ENCODE data around the gene CLSTN1.
"Not testable (repeated sequence)": the region's sequence is repeated elsewhere in the genome, so short reads cannot be mapped to it uniquely, and the experiment has no call there.

CLSTN1 gene

GRCh38 chr1:9798236-9799130, 25.3 kb downstream of the CLSTN1 start:
- no peak for DNase-seq (ENCODE audit: low read depth in 2 of 3, low spot score in 2 of 3)

GRCh38 chr1:9797049-9797448, 26.7 kb downstream of the CLSTN1 start:
- DNase-seq (ENCODE audit: low read depth in 2 of 3, low spot score in 2 of 3): no peak

- no peak for DNase-seq (ENCODE audit: low read depth in 2 of 3, low spot score in 2 of 3)
These were observed 29.7 kb downstream of the CLSTN1 start for GRCh38 chr1:9794081-9794480.

GRCh38 chr1:9793291-9793690, 30.5 kb downstream of the CLSTN1 start:
- no peak for DNase-seq (ENCODE audit: low read depth in 2 of 3, low spot score in 2 of 3)

GRCh38 chr1:9792156-9793042, 31.4 kb downstream of the CLSTN1 start:
- DNase-seq (ENCODE audit: low read depth in 2 of 3, low spot score in 2 of 3): no peak

GRCh38 chr1:9789700-9790099, 34.1 kb downstream of the CLSTN1 start:
- DNase-seq (ENCODE audit: low read depth in 2 of 3, low spot score in 2 of 3): not testable (repeated sequence)

- DNase-seq (ENCODE audit: low read depth in 2 of 3, low spot score in 2 of 3): no peak
These were observed 36.1 kb downstream of the CLSTN1 start for GRCh38 chr1:9787702-9788101.

- DNase-seq (ENCODE audit: low read depth in 2 of 3, low spot score in 2 of 3): no peak
These were observed 38.4 kb downstream of the CLSTN1 start for GRCh38 chr1:9785406-9785805.

- DNase-seq (ENCODE audit: low read depth in 2 of 3, low spot score in 2 of 3): no peak
These were observed 39.1 kb downstream of the CLSTN1 start for GRCh38 chr1:9784508-9785133.

GRCh38 chr1:9782897-9783296, 40.9 kb downstream of the CLSTN1 start:
- DNase-seq (ENCODE audit: low read depth in 2 of 3, low spot score in 2 of 3): no peak

- no peak for DNase-seq (ENCODE audit: low read depth in 2 of 3, low spot score in 2 of 3)
These were observed 41.5 kb downstream of the CLSTN1 start for GRCh38 chr1:9782116-9782751.

- no peak for DNase-seq (ENCODE audit: low read depth in 2 of 3, low spot score in 2 of 3)
These were observed 43.1 kb downstream of the CLSTN1 start for GRCh38 chr1:9780554-9781110.

- no peak for DNase-seq (ENCODE audit: low read depth in 2 of 3, low spot score in 2 of 3)
These were observed 44.9 kb downstream of the CLSTN1 start for GRCh38 chr1:9778905-9779304.

GRCh38 chr1:9776685-9777084, 47.1 kb downstream of the CLSTN1 start:
- no peak for DNase-seq (ENCODE audit: low read depth in 2 of 3, low spot score in 2 of 3)

GRCh38 chr1:9774712-9775679, 48.8 kb downstream of the CLSTN1 start:
- DNase-seq (ENCODE audit: low read depth in 2 of 3, low spot score in 2 of 3): no peak

GRCh38 chr1:9770298-9770697, 53.5 kb downstream of the CLSTN1 start:
- DNase-seq (ENCODE audit: low read depth in 2 of 3, low spot score in 2 of 3): no peak

GRCh38 chr1:9768983-9769382, 54.8 kb downstream of the CLSTN1 start:
- no peak for DNase-seq (ENCODE audit: low read depth in 2 of 3, low spot score in 2 of 3)

GRCh38 chr1:9767964-9768668, 55.6 kb downstream of the CLSTN1 start:
- no peak for DNase-seq (ENCODE audit: low read depth in 2 of 3, low spot score in 2 of 3)
